Stimulated activated naive CD8-positive, alpha-beta T cell treated with anti-CD3 and anti-CD28 coated beads, Interleukin-15, Interleukin-2, amounts not matched to agents 100 ng/mL and 50 ng/mL, for 24 hours (primary cell): ENCODE data around the gene SYTL5.

Source experiments
- H3K27ac Mint-ChIP-seq: one replicate; pipeline ENCODE4 v1.8.0; 2021; ENCODE audit warnings: mild to moderate bottlenecking, mixed read lengths
- H3K27me3 Mint-ChIP-seq: one replicate; pipeline ENCODE4 v1.8.0; 2021; ENCODE audit warnings: mixed read lengths
- H3K36me3 Mint-ChIP-seq: one replicate; pipeline ENCODE4 v1.8.0; 2021; ENCODE audit warnings: low read depth, mixed read lengths
- H3K4me1 Mint-ChIP-seq: one replicate; pipeline ENCODE4 v1.8.0; 2021; ENCODE audit warnings: low read depth, mixed read lengths
- H3K4me3 Mint-ChIP-seq: one replicate; pipeline ENCODE4 v1.8.0; 2021; ENCODE audit warnings: mild to moderate bottlenecking, mixed read lengths
- H3K9me3 Mint-ChIP-seq: one replicate; pipeline ENCODE4 v1.8.0; 2021; ENCODE audit warnings: mixed read lengths

The SYTL5 gene

DNA sequence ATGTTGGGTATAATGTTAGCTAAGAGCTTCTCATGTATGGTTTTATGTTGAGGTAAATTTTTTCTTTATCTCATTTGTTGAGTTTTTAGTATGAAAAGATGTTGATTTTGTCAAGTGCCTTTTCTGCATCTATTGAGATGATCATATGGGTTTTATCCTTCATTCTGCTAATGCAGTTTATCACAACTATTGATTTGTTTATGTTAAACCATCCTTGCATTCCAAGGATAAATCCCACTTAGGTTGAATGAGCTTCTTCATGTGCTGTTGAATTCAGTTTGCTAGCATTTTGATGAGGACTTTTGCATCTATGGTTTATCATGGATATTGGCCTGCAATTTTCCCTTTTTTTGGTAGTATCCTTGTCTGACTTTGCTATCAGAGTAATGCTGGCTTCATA is 93.3 kb downstream of the SYTL5 start:
- no peak overlapping the region for H3K4me3 Mint-ChIP-seq
- no peaks in the 10 kb centered on the region for H3K36me3 Mint-ChIP-seq
- H3K9me3 Mint-ChIP-seq = no peaks in the 10 kb centered on the region
- peaks cover 3% of the 10 kb centered on the region for H3K27me3 Mint-ChIP-seq
- H3K27ac Mint-ChIP-seq = no peak overlapping the region
- H3K4me1 Mint-ChIP-seq = no peaks in the 10 kb centered on the region

DNA sequence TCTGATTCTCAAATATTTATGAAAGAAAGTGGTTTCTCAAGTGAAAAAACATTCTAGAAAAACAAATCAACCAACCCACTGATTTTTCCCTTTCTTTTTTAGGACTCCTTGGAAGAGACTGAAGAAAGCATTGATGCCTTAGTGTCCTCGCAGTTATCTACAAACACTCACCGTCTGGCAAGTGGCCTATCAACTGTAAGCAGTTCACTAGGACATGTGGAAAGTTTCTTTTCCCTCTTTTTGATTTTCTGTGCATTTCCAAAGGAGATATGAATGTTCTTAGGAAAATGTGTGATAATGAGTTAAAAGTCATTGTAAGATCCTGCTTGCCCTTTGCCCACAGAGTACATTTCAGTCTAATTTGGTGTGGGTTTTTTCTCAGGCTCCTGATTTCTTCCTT is 95.9 kb downstream of the SYTL5 start:
- H3K4me1 Mint-ChIP-seq = no peaks in the 10 kb centered on the region
- no peaks in the 10 kb centered on the region for H3K36me3 Mint-ChIP-seq
- H3K27ac Mint-ChIP-seq = no peak overlapping the region
- no peaks in the 10 kb centered on the region for H3K9me3 Mint-ChIP-seq
- H3K27me3 Mint-ChIP-seq = peaks cover 3% of the 10 kb centered on the region
- H3K4me3 Mint-ChIP-seq = no peak overlapping the region

DNA sequence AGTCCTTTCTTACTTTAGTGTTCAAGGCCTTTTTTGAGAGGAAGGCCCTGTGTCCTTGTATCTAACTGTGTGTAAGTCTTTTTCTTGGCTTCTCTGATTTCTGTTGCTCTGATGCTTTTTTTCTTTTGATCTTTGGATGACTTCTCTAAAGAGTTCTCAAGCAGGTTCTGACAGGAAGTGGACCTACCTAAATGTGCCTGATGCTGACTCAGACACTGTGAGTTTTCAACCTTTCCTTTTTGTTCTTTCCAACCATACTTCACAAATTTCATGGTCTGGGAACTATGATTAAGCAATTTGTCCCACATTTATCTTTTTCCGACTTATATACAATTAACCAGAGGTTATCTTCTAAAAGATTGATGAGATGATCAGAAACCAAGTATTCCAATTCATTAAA is 96.5 kb downstream of the SYTL5 start:
- Mint-ChIP-seq H3K9me3 (no peaks in the 10 kb centered on the region), H3K27me3 (peaks cover 3% of the 10 kb centered on the region), H3K4me3 (no peak overlapping the region), H3K27ac (no peak overlapping the region), H3K36me3 (no peaks in the 10 kb centered on the region), H3K4me1 (no peaks in the 10 kb centered on the region)

DNA sequence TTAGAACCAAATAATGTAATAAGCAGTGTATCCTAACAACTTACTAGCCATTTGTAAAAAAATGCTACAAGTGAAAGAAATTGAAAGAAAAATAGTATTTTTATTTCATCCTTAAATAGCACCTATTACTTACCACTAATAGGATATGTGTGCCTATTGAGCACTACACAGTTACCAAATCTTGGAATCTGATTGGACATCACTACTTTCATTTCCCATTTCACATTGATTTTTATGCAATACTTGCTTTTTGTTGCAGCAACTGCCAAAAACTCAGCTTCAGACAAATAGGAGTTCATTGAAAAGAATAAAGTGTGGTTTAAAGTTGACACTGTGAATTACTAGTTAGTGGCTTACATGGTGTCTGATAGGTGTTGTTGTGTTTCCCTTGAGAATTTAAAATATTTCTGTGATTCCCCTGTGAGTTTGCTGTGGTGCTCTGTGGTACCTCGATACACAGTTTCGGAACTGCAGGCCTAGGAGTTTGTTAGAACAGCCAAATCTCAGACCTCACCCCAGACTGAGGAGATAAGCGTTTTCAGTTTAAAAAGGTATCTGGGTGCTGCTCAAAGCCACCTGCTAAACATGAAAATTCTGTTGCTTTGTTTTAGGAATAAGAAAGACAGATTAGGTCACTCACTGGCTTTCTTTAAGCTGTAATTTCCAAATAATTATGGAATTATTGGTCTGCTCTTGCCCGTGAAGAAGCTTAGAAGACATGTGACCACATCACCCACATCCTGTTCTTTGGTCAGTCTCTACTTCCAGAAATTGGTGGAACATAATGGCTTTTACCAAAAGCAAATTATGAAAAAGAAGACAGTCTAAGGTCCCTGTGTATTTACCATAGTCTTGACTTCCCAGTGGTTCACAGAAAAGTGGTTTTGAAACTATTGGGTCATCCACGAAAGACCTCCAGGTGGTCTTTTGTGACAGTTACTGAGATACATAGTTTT is 97.8 kb downstream of the SYTL5 start:
- Mint-ChIP-seq H3K9me3 (no peaks in the 10 kb centered on the region), H3K36me3 (no peaks in the 10 kb centered on the region), H3K4me3 (no peak overlapping the region), H3K27ac (no peak overlapping the region), H3K27me3 (peaks cover 3% of the 10 kb centered on the region), H3K4me1 (no peaks in the 10 kb centered on the region)

DNA sequence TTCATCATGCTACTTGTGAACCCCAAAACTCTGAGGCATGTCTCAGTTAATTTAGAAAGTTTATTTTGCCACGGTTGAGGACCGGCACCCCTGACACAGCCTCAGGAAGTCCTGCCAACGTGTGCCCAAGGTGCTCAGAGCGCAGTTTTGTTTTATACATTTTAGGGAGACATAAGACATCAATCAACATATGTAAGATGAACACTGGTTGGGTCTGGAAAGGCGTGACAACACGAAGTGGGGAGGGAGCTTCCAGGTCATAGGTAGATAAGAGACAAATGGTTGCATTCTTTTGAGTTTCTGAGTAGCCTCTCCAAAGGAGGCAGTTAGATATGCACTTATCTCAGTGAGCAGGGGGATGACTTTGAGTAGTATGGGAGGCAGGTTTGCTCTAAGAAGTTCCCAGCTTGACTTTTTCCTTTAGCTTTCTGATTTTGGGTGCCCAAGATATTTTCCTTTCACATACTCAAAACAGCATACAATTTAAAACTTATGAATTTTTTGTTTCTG is 98.9 kb downstream of the SYTL5 start:
- H3K27ac Mint-ChIP-seq = no peak overlapping the region
- H3K9me3 Mint-ChIP-seq = no peaks in the 10 kb centered on the region
- no peaks in the 10 kb centered on the region for H3K4me1 Mint-ChIP-seq
- H3K4me3 Mint-ChIP-seq = no peak overlapping the region
- H3K27me3 Mint-ChIP-seq = peaks cover 3% of the 10 kb centered on the region
- H3K36me3 Mint-ChIP-seq = no peaks in the 10 kb centered on the region

DNA sequence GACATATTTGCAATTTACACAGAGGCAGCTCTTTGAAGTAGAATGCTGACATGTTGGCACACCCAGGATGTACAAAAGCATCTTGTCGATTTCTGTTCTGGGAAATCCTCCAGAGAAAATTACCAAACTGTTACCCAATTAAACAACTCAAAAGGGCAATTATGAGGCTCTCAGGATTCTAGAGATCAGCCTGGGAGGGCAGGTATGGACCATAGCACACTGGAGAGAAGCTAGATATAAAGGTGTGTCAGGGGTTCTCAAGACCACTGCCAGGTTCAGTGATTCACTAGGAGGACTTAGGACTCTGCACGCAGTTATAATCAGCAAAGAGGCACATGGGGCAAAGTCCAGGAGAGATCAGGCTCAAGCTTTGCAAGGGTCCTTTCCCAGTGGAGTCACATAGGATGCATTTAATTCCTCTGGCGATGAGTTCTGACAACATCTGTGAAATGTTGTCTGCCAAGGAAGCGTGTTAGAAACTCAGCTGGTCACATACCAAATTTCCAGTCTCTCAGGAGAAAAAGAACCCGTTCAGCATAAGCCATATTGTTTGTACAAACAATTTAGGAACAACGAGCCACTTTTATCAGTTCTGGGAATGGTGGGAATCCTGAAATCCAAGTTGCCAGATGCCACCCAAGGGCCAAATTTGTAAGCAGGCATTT is 100.8 kb downstream of the SYTL5 start:
- Mint-ChIP-seq H3K9me3 (no peaks in the 10 kb centered on the region), H3K27ac (no peak overlapping the region), H3K4me3 (no peak overlapping the region), H3K36me3 (no peaks in the 10 kb centered on the region), H3K27me3 (peaks cover 3% of the 10 kb centered on the region), H3K4me1 (no peaks in the 10 kb centered on the region)

DNA sequence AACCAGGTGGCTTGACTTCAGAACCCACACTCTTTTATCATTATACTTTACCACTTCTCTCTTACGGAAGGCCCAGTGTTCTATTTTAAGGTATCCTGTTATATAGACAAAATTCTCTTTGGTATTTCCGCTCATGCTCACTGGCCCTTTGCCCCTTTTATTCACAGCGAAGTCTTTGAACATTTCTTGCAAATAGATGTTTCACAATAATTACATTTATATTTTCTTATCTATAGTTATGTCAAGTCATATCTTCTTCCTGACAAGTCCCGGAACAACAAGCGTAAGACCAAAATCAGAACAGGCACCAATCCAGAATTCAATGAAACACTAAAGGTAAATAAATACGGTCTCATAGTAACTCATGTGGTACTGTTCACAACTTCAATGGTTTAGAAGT is 102.0 kb downstream of the SYTL5 start:
- H3K27me3 Mint-ChIP-seq = no peaks in the 10 kb centered on the region
- H3K9me3 Mint-ChIP-seq = no peaks in the 10 kb centered on the region
- H3K4me1 Mint-ChIP-seq = no peaks in the 10 kb centered on the region
- H3K4me3 Mint-ChIP-seq = no peak overlapping the region
- no peak overlapping the region for H3K27ac Mint-ChIP-seq
- no peaks in the 10 kb centered on the region for H3K36me3 Mint-ChIP-seq

DNA sequence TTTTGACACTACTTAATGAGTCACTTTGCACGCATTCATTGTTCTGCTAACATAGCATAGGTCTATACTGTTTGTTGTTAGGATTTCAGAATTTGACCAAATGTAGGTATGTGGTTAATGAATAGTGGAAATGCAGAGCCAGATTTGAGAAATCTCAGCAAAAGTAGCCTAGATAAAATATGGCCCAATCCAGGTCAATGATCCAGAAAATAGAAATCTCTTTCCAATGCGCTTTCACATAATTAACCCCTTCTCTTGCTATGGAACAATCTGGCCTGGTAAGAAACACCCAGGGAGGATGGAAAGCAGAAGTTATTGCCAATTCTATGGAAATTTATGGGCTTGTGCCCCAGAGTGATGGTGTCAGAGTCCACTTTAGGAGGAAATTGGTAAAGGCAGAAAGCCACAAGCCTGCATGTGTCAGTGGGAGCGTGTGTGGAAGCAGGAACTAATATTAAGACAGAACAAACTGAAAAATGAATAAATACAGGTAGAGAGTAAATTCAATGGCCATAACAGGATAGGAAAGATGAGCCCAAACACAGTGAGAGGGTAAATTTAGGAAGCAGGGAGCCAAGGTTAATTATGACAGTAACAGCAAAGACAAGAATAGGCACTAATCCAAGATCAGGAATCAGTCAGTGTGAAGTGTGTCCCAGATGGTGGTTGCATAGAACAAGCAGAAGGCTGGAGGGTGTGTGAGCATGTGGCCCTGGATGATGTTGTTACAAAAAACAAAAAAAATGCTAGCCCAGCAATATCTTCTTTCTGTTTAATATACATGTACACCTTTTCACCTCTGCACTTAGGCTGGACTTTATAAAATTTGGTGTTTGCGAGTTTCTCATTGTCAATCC is 102.9 kb downstream of the SYTL5 start:
- H3K4me3 Mint-ChIP-seq = no peak overlapping the region
- no peaks in the 10 kb centered on the region for H3K27me3 Mint-ChIP-seq

DNA sequence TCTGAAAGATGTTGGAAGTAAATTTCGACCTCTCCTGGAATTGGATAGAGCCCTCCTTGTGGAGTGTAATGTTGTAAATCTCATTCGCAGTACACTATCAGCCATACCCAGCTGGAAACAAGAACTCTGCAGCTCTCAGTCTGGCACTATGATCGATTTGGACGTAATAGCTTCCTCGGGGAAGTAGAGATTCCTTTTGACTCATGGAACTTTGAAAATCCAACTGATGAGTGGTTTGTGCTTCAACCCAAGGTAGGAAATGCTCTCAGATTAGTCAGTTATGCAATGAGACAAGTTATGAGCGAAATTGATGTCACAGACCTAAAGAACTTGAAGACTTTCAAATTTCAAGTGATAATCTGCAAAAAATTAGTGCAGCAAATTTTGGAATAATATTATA is 103.9 kb downstream of the SYTL5 start:
- Mint-ChIP-seq H3K9me3 (no peaks in the 10 kb centered on the region), H3K27me3 (no peaks in the 10 kb centered on the region), H3K36me3 (no peaks in the 10 kb centered on the region), H3K4me3 (no peak overlapping the region), H3K27ac (no peak overlapping the region), H3K4me1 (no peaks in the 10 kb centered on the region)

More for the DNA sequence above, 102.9 kb downstream of the SYTL5 start:
- H3K4me1 Mint-ChIP-seq = no peaks in the 10 kb centered on the region
- H3K36me3 Mint-ChIP-seq = no peaks in the 10 kb centered on the region
- H3K9me3 Mint-ChIP-seq = no peaks in the 10 kb centered on the region
- H3K27ac Mint-ChIP-seq = no peak overlapping the region

DNA sequence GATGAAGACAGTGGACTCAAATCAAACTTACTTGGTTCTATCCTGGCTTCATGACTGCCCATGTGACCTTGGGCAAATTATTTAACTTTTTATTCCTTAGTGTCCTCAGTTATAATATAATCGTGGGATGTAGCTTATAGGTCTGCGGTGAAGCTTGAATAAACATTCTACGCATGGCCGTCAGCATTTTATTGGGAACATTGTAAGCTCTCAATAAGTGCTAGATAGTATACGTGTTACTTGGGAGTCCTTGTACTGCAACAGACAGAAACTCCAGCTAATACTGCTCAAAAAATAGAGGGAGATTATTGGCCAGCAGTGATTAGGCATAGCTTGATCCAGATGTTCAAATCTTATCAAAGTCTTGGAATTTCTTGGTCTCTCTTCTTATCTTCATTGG is 104.8 kb downstream of the SYTL5 start:
- no peaks in the 10 kb centered on the region for H3K9me3 Mint-ChIP-seq
- H3K27ac Mint-ChIP-seq = no peak overlapping the region
- no peaks in the 10 kb centered on the region for H3K4me1 Mint-ChIP-seq
- no peak overlapping the region for H3K4me3 Mint-ChIP-seq
- H3K36me3 Mint-ChIP-seq = no peaks in the 10 kb centered on the region
- H3K27me3 Mint-ChIP-seq = no peaks in the 10 kb centered on the region

DNA sequence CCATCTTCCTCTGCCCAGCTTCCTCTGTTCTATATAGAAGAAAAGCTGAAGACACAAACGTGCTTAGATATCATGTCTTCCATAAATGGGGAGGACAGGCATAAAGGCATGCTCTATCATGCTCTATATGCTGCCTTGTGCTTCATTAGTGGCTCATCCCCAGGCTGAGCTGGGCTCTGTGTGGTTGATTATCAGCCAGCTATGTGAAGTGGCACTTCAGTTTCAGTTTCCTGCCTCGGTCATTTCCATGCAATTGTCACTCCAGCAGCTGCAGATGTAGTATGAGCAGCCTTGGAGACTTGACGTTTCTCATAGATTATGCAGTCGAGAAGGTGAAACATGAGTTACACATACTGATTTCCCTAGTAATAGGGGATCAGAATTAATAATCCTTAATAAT is 106.2 kb downstream of the SYTL5 start:
- no peak overlapping the region for H3K27ac Mint-ChIP-seq
- no peak overlapping the region for H3K4me3 Mint-ChIP-seq
- no peaks in the 10 kb centered on the region for H3K9me3 Mint-ChIP-seq
- H3K36me3 Mint-ChIP-seq = no peaks in the 10 kb centered on the region
- H3K4me1 Mint-ChIP-seq = no peaks in the 10 kb centered on the region
- no peaks in the 10 kb centered on the region for H3K27me3 Mint-ChIP-seq

DNA sequence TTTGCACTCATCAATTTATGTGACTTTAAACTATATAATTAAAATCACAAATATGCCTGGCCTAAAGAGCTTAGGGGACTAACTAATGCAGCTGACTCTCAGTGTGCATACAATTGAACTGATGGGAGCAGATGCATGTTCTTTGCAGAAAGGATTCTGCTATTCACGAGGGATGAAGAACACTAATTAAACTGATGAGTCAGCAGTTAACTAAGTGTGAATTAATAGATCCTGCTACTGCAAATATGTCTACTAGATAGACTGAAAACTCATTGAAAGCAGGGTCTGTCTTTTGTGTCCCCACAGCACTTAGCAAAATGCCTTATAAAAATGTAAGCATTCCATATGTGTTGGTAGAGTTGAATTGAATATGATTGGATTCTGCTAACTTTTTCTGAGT is 110.4 kb downstream of the SYTL5 start:
- H3K36me3 Mint-ChIP-seq = no peaks in the 10 kb centered on the region
- no peaks in the 10 kb centered on the region for H3K9me3 Mint-ChIP-seq
- no peaks in the 10 kb centered on the region for H3K4me1 Mint-ChIP-seq
- H3K27me3 Mint-ChIP-seq = no peaks in the 10 kb centered on the region
- H3K27ac Mint-ChIP-seq = no peak overlapping the region
- no peak overlapping the region for H3K4me3 Mint-ChIP-seq

DNA sequence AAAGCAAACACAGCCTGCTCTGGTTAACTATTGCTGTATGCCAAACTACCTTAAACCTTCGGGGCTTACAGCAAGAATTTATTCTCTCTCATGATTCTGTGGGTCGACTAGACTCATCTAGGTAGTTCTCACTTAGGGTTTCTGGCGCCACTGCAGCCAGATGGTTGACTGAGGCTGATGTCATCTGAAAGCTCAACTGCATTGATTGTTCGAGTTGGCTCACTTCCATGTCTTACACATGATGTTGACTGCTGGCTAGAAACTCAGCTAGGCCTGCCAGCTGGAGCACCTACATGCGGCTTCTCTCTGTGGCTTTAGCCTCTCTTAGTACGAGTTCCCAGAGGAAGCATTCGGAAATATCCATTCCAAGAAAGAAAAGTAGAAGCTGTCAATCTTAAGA is 111.1 kb downstream of the SYTL5 start:
- Mint-ChIP-seq H3K27ac (no peak overlapping the region), H3K27me3 (no peaks in the 10 kb centered on the region), H3K4me3 (no peak overlapping the region), H3K9me3 (no peaks in the 10 kb centered on the region), H3K4me1 (no peaks in the 10 kb centered on the region), H3K36me3 (no peaks in the 10 kb centered on the region)

DNA sequence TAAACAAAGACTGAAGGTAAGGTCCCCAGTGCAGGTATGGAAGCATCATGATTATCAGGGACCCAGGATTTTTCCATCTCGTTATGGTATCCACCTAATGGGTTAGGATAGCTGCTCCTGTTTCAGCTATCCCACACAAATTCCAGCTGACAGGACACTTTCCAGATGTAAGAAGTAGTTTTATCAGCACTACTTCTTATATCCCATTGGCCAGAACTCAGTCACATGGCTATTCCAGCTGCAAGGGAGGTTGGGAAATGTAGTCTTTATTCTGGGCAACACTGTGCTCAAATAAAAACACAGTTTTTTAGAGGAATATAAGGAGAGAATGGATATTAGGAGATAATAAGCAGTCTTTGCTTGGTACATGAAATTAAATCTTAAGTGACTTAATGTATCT is 117.6 kb downstream of the SYTL5 start:
- Mint-ChIP-seq H3K9me3 (no peaks in the 10 kb centered on the region), H3K36me3 (no peaks in the 10 kb centered on the region), H3K4me3 (no peak overlapping the region)

DNA sequence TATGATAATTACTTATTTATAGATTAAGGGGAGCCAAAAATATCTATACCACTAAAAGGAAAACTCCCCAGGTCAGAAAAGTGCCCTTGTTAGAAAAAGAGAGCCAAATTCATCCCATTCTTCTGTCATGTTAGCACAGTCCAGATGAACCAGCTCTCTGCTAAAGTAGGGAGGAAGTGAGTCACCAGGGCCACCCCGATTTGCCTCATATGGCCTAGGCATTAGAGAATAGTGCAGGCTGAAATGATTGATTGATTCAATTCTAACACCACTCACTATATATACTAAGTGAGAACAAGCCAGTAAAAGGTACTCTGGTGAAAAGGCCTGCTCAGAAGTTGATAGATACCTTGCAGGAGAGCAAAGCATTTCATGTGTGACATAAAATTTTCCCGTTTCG is 119.8 kb downstream of the SYTL5 start:
- Mint-ChIP-seq H3K4me3 (no peak overlapping the region), H3K27me3 (no peaks in the 10 kb centered on the region), H3K27ac (no peak overlapping the region), H3K4me1 (no peaks in the 10 kb centered on the region), H3K36me3 (no peaks in the 10 kb centered on the region), H3K9me3 (no peaks in the 10 kb centered on the region)

More for the DNA sequence above, 117.6 kb downstream of the SYTL5 start:
- Mint-ChIP-seq H3K4me1 (no peaks in the 10 kb centered on the region), H3K27me3 (no peaks in the 10 kb centered on the region), H3K27ac (no peak overlapping the region)
